ENCODE results near the gene CREBBP.
A peak's percentile ranks its signal among the peaks of the same experiment; 100 is the strongest.
"Not testable (repeated sequence)": the region's sequence is repeated elsewhere in the genome, so short reads cannot be mapped to it uniquely, and the experiment has no call there.

CREBBP gene

DNA sequence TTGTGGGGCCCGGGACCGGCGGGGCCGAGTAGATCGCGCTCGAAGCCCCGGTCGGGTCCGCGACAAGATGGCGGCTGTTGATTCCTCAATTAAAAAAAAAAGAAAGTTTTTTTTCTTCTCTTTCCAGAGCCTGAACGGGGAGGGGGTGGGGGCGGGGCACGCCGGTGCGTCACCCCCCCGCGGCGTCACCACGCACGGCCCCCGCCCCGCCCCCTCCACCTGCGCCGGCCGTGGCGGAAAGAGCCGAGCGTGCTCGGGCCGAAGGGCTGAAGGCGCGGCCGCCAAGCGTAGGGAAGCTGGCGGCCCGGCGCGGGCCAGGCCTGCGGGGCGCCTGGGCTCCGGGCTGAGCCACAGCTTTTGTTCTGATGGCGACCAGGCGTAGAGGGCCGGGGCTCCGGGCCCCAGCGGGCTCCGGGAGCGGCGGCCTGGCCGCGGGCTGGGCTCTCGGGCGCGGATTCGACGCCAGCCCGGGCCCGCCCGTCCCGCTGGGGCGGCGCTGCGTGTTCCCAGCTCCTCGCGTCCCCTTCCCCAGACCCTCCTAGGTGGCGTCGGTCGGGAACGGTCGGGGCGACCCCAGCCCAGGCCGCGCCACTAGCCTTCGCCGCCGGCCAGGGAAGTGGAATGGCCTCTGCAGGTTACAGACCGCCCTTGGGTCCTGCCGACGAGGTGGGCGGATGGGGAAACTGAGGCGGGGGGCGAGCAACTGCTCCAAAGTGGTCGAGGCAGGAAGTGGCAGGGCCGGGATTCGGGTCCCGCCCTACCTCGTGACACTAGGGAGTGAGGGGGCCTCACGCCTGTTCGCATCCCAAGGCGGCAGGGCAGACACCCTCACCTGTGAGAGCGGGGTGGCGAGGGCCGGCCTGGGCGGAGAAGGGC lies at the start of gene CREBBP:
Gene CREBBP, minus strand, starts transcription at position 91 of the 876 bp plus-strand sequence. CDS start 797 bp downstream, outside the sequence.
- peak in 53 of 56 donors; percentile 30 to 92 (median 77) for DNase-seq

- not testable (repeated sequence) for DNase-seq
These were observed 46.6 kb upstream of the CREBBP start for GRCh38 chr16:3927147-3927546.

GRCh38 chr16:3924763-3925162 lies 44.2 kb upstream of the CREBBP start:
- DNase-seq, result no peak

- no peak for DNase-seq
These were observed 41.7 kb upstream of the CREBBP start for GRCh38 chr16:3922241-3922640.

DNA sequence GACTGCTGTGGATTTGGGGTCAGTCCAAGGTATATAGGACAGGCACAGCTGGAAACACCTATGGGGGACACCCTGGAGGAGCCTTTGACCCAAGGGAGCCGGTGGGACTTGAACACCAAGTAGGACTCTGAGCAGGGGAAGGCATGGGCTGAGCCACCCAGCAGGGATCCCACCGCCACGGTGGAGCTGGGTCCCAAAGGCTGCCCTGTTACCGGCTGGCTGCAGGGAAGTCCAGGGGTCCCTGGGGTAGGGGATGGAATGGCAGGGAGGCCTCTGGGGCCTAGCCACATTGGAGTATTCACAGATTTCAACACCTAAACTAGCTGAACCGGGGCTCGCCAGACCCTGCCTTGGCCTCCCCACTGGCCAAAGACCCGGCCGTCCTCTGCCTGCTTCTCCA lies 39.7 kb upstream of the CREBBP start:
- DNase-seq, result no peak

DNA sequence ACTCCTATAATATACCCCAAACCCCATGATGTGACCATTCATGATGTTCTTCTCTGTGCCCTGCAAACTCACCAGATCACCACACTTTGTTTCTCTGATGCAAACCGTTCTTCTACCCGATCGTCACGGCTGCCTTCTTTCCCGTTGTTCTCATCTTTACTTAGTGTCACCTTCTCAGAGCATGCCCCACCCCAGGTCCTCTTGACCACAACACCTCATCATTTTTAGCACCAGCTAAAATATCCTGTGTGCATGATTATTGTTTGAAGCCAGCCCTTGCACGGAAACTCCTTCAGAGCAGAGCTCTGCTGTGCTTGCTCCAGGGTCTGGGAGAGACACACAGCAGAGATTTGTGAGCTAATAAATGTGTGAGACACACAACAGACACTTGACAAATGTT lies 38.9 kb upstream of the CREBBP start:
- DNase-seq, result no peak

- no peak for DNase-seq
These were observed 35.1 kb upstream of the CREBBP start for GRCh38 chr16:3915426-3916260.

DNA sequence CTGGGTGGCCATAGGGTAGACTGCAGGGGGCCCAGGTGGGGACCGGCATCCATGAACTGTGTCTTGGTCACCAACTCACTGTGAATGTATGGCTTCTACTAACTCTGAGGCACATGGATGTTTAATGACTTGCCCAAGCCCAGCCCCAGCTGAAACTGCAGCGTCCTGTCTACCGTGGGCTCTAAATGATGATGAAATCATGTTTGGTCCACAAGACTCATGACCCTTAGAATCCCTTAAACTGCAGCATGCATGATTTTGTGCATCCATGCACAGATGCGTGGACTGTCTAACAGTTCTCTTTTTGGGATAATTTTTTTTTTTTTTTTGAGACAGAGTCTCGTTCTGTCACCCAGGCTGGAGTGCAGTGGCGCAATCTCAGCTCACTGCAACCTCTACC lies 32.4 kb upstream of the CREBBP start:
- DNase-seq, result no peak

DNA sequence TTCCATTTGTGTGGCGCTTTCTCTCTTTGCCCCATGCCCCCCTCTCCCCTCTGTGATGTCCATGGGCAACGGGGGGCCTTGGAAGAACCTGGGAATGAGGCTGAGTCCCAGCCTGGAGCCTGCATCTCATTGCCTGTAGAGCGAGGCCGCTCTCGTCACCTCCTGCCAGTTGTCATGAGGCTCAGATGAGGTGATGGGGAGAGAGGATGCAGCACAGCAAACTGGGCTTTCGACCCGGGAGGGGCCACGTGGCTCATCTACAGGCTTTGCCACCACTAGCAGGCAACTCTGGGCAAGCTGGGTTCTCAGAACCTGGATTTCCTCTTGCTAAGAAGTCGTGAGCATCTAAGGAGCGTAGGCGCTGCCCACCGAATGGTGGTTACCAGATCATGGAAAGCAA lies 31.9 kb upstream of the CREBBP start:
- DNase-seq, result no peak

GRCh38 chr16:3911741-3912140 lies 31.2 kb upstream of the CREBBP start:
- not testable (repeated sequence) for DNase-seq

- DNase-seq, result no peak
These were observed 29.5 kb upstream of the CREBBP start for GRCh38 chr16:3909791-3910583.

DNA sequence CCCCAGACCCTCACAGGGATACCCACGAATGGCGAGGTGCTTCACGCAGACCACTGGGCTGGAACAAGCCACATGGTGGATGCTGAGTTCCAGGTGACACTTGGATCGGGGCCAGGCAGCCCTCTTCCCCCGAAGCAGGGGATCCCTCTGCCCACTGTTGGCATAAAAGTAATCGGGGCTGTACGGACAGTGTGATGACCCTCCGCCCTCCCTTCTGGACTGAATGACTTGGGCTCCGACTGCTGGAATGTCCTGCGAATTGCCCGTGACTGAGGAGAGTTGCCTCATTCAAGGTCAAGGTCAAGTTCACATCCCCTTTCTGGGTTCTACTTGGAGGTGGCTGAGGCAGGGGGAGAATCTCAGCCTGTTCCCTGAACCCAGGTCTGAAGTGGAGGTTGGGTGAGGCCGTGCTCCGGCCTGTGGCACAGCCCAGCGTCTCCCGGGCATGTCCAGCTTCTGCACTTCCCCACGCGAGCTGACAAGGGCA lies 28.5 kb upstream of the CREBBP start:
- DNase-seq, result no peak

DNA sequence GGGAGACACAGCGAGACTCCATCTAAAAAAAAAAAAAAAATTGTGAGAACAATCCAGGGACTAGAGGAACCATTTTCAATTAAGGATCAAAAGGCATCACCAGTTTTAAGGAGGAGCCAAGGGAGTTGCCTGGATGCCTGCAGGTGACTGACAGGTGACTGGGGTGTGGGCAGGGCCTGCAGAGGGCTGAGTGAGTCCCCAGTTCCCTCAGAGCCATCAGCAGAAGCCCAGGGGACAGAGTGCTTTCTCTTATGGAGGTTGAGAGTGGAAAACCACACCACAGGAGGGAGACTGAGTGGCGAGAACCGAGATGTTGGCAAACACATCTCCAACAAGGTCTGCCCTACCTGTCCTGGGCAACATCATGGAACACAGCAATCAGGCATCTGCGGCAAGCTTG lies 27.1 kb upstream of the CREBBP start:
- no peak for DNase-seq

- no peak for DNase-seq
These were observed 25.9 kb upstream of the CREBBP start for GRCh38 chr16:3906363-3906762.

- no peak for DNase-seq
These were observed 24.4 kb upstream of the CREBBP start for GRCh38 chr16:3904875-3905274.

DNA sequence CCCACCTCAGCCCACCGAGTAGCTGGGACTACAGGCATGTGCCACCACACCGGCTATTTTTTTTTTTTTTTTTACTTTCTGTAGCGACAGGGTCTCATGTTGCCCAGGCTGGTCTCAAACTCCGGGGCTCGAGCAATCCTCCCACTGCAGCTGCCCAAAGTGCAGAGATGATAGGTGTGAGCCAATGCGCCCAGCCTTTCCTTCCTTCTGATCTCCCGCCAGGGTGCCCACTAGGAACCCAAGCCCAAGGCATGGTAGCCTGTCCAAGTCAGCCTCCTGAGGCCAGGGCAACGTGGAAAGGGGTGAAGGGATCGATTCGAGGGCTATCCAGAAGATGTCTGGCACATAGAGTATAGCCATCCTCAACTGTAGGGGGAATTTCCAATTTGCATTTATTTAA lies 9.6 kb upstream of the CREBBP start:
- DNase-seq, result no peak

DNA sequence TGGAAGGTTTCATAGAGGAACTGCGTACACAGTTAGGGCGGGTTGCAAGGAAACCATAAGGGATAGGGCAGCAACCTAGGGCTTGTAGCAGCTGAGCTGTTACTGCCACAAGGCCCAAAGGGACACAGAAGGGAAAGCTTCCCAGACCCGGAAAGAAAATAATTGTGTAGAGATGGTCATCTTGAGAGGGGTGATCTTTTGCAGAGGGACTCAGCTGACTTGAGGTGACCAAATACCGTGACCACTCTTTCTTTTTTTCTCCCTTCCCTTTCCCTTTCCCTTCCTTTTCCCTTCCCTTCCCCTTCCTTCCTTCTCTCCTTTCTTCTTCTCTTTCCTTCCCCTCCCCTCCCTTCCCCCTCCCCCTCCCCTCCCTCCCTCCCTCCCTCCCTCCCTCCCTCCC lies 8.5 kb upstream of the CREBBP start:
- no peak for DNase-seq

- not testable (repeated sequence) for DNase-seq
These were observed 5.5 kb upstream of the CREBBP start for GRCh38 chr16:3885999-3886398.

DNA sequence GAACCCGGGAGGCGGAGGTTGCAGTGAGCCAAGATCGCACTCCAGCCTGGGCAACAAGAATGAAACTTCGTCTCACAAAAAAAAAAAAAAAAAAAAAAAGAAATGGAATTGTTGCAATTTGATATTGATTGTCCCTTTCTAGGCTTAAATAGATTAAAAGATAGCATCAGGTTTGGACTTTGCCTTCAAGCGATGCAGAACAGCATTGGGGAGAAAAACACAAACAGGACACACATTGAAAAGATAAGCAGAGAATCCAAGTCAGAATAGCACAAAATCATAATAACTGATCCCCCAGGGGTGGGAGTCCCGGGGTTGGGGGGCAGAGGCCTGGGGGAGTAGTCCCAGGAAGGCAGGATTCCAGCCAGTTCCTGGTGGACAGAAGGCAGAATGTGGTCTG lies 3.9 kb upstream of the CREBBP start:
- no peak for DNase-seq

GRCh38 chr16:3882531-3882930 lies 2.0 kb upstream of the CREBBP start:
- no peak for DNase-seq

- peak in 1 of 56 donors; percentile 33 for DNase-seq
These were observed 1.0 kb upstream of the CREBBP start for GRCh38 chr16:3881499-3881990.
